GM23248 (cell line): Measurements from ENCODE around the gene SPEM1. TPM values are rescaled to one million over a fixed set of nuclear protein-coding genes. Genes with fewer than 3 reads are reported as not detected.

Experiments
- DNase-seq: peaks from one replicate; pipeline ENCODE4 v3.0.0-alpha.2; 2015
- H2AFZ ChIP-seq: fragments of 200-600 bp; sonication (generic); 2 replicates; pipeline ENCODE4 v1.6.1; 2016; ENCODE audit warnings: antibody characterized with exemption
- H3F3A ChIP-seq: fragments of 200-600 bp; sonication (generic); 2 replicates; pipeline ENCODE4 v1.6.1; 2016; ENCODE audit warnings: mild to moderate bottlenecking, antibody characterized with exemption, mixed run types; ENCODE audit not compliant: insufficient read depth
- H3K27ac ChIP-seq: fragments of 200-600 bp; sonication (generic); 2 replicates; pipeline ENCODE4 v1.5.1; 2016; ENCODE audit warnings: mild to moderate bottlenecking
- H3K27me3 ChIP-seq: fragments of 200-600 bp; sonication (generic); replicated peaks from 2 replicates; pipeline ENCODE4 v1.6.1; 2016; ENCODE audit warnings: mild to moderate bottlenecking; ENCODE audit not compliant: insufficient read depth
- H3K36me3 ChIP-seq: fragments of 200-600 bp; sonication (generic); 2 replicates; pipeline ENCODE4 v1.6.1; 2016; ENCODE audit warnings: low read depth, mild to moderate bottlenecking
- H3K4me1 ChIP-seq: fragments of 200-600 bp; sonication (generic); 2 replicates; pipeline ENCODE4 v1.6.1; 2016; ENCODE audit warnings: mild to moderate bottlenecking; ENCODE audit not compliant: insufficient read depth
- H3K4me2 ChIP-seq: fragments of 200-600 bp; sonication (generic); one replicate; pipeline ENCODE4 v1.6.1; 2016; ENCODE audit warnings: mild to moderate bottlenecking; ENCODE audit not compliant: unreplicated experiment
- H3K4me3 ChIP-seq: fragments of 200-600 bp; sonication (generic); 2 replicates; pipeline ENCODE4 v1.5.1; 2016; ENCODE audit warnings: mild to moderate bottlenecking
- H3K79me2 ChIP-seq: fragments of 200-600 bp; sonication (generic); 2 replicates; pipeline ENCODE4 v1.6.1; 2016; ENCODE audit warnings: mild to moderate bottlenecking; ENCODE audit not compliant: insufficient read depth
- H3K9ac ChIP-seq: fragments of 200-600 bp; sonication (generic); 2 replicates; pipeline ENCODE4 v1.6.1; 2016; ENCODE audit warnings: mild to moderate bottlenecking
- H3K9me2 ChIP-seq: fragments of 200-600 bp; sonication (generic); 2 replicates; pipeline ENCODE4 v1.6.1; 2016; ENCODE audit warnings: mixed run types, mild to moderate bottlenecking, moderate library complexity; ENCODE audit not compliant: insufficient read depth
- H3K9me3 ChIP-seq: fragments of 200-600 bp; sonication (generic); one replicate; pipeline ENCODE4 v1.6.1; 2017; ENCODE audit warnings: low read depth
- H4K20me1 ChIP-seq: fragments of 200-600 bp; sonication (generic); 2 replicates; pipeline ENCODE4 v1.6.0; 2016; ENCODE audit not compliant: insufficient read depth
- EZH2 ChIP-seq: fragments of 200-600 bp; sonication (generic); IDR thresholded peaks from 2 replicates; pipeline ENCODE4 v1.6.1; 2018; ENCODE audit warnings: antibody characterized with exemption, mild to moderate bottlenecking; ENCODE audit not compliant: insufficient read depth, poor library complexity, severe bottlenecking
- EZH2phosphoT487 ChIP-seq: fragments of 200-600 bp; sonication (generic); IDR thresholded peaks from 2 replicates; pipeline ENCODE4 v1.6.1; 2018; ENCODE audit warnings: antibody characterized with exemption, moderate library complexity, mild to moderate bottlenecking, low read depth; ENCODE audit not compliant: insufficient read depth
- WGBS, 2 experiments: methylation state at CpG; one replicate each; pipeline ENCODE4 v1.1.6; 2015 to 2017; ENCODE audit warnings: low lambda C conversion rate in 2 of 2, low coverage in 1 of 2; ENCODE audit errors: missing lambda C conversion rate in 2 of 2; 5-methylcytosine and 5-hydroxymethylcytosine counted together
- in situ Hi-C: fragments of 300-500 bp; cut with MboI; formaldehyde crosslinking; loops from 2 replicates; pipeline ENCODE4 v1.15.0; 2020
- polyA plus RNA-seq: library from polyadenylated mRNA; unstranded; fragments of >200 nt; fragmentation: Nextera tagmentation; extraction: Ambion mirVana; gene quantifications from 2 replicates; pipeline ENCODE4 v1.2.1, GENCODE V29; 2016
- total RNA-seq: library from RNA; depleted of rRNA; stranded (reverse); fragments of >200 nt; shearing (Covaris generic); gene quantifications from 2 replicates; pipeline ENCODE4 v1.2.3, GENCODE V29; 2014

The SPEM1 gene
- total and polyA plus RNA-seq, 2 experiments from 2014 or later = not detected

DNA sequence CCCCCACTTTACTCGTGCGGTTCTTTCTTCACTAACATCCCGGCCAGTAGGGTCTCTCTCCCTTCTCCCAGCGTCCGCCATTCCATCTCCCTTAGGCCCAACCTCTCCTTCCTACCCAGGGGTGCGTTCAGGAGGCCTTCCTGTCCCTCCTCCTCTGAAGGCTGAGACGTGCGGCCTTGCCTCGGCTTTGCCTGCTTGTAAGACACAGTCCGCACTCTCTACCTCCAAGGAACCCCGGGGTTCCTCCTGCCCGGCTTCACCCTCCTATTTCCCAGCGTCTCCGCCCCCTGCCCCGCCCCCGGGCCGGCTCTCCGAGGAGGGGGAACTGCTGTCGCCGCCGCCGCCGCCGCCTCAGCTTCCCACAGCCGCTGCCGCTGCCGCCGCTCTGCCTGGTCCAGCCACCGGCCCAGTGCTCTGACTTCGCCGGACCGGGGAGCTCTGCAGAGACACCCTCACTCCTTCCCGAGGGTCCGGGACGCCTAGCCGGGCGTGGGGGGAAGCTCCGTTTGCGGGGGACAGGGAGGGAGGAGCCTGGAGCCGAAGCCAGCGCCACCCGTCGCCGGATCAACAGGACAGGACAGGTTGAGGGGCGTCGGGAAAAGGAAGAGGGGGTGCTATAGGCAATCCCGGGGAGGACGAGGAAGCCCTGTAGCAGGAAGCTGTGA lies 18.0 kb downstream of the SPEM1 start:
- TF ChIP-seq EZH2phosphoT487 = no peak; the same call in 1 of the 2 replicates
- no peak for TF ChIP-seq EZH2
- H3F3A ChIP-seq = no peaks in the 10 kb centered on the region
- no peaks in the 10 kb centered on the region for H4K20me1 ChIP-seq
- in situ Hi-C loops = no loop called here
- 12 to 20% methylated on average over 25 to 46 of the region's 48 CpGs for WGBS, 2 experiments
- H3K36me3 ChIP-seq = no peaks in the 10 kb centered on the region
- peak overlapping the region; percentile 25 for H3K4me2 ChIP-seq
- no peak overlapping the region for H3K9ac ChIP-seq
- no peaks in the 10 kb centered on the region for H3K79me2 ChIP-seq
- H3K4me3 ChIP-seq = no peak overlapping the region
- no peaks in the 10 kb centered on the region for H3K9me3 ChIP-seq
- H3K4me1 ChIP-seq = peaks cover 11% of the 10 kb centered on the region
- peak; percentile 40 for DNase-seq
- peaks cover 32% of the 10 kb centered on the region; the same call in 1 of the 2 replicates for H3K27me3 ChIP-seq
- no peak overlapping the region for H3K27ac ChIP-seq
- H3K9me2 ChIP-seq = no peaks in the 10 kb centered on the region
- no peak overlapping the region for H2AFZ ChIP-seq

GRCh38 chr17:7438656-7439460 lies 18.7 kb downstream of the SPEM1 start:
- H3K27ac ChIP-seq = no peak overlapping the region
- no peak overlapping the region for H3K4me2 ChIP-seq
- 52 to 57% methylated on average over 11 of the region's 11 CpGs for WGBS, 2 experiments
- in situ Hi-C loops = no loop called here
- H3K36me3 ChIP-seq = no peaks in the 10 kb centered on the region
- no peaks in the 10 kb centered on the region for H3K79me2 ChIP-seq
- DNase-seq = no peak
- H3K9me3 ChIP-seq = no peaks in the 10 kb centered on the region
- H4K20me1 ChIP-seq = no peaks in the 10 kb centered on the region
- peak; percentile 67 for TF ChIP-seq EZH2
- no peak for TF ChIP-seq EZH2phosphoT487
- peaks cover 12% of the 10 kb centered on the region for H3K4me1 ChIP-seq
- no peak overlapping the region for H2AFZ ChIP-seq
- no peaks in the 10 kb centered on the region for H3K9me2 ChIP-seq
- H3K9ac ChIP-seq = no peak overlapping the region
- H3F3A ChIP-seq = peaks cover 4% of the 10 kb centered on the region; the same call in 1 of the 2 replicates
- H3K27me3 ChIP-seq = peaks cover 32% of the 10 kb centered on the region; the same call in 1 of the 2 replicates
- no peak overlapping the region for H3K4me3 ChIP-seq

GRCh38 chr17:7439462-7440112 lies 19.5 kb downstream of the SPEM1 start, which contains the start of gene FGF11:
Gene FGF11 (plus strand): TSS chr17:7439512. CDS start chr17:7439621, 109 bp downstream.
- Histone ChIP-seq H3K9ac (no peak within 1 kb of the TSS), H2AFZ (no peak within 1 kb of the TSS), H3K4me3 (peak within 1 kb of the TSS; percentile 46), H3K4me1 (peaks cover 16% of the 10 kb centered on the region), H3K4me2 (peak within 1 kb of the TSS; percentile 48), H3K9me3 (no peaks in the 10 kb centered on the region), H3K9me2 (no peaks in the 10 kb centered on the region), H4K20me1 (no peaks in the 10 kb centered on the region), H3K27ac (no peak within 1 kb of the TSS), H3F3A (peaks cover 10% of the 10 kb centered on the region), H3K36me3 (no peaks in the 10 kb centered on the region), H3K27me3 (peaks cover 32% of the 10 kb centered on the region; the same call in 1 of the 2 replicates), H3K79me2 (no peaks in the 10 kb centered on the region)
- TF ChIP-seq EZH2phosphoT487 = 0 out of 2 replicates have a peak, but pooled peaks have one; percentile 72
- peak; percentile 86 for TF ChIP-seq EZH2
- in situ Hi-C loops = no loop called here
- peak; percentile 19 for DNase-seq
- 3 to 8% methylated on average over 31 to 41 of the region's 50 CpGs for WGBS, 2 experiments
